Middle frontal gyrus (tissue), 1 donor: ENCODE results near the gene MARCHF10.

Experiments used
- DNase-seq: peaks from one replicate; pipeline ENCODE4 v3.0.0-alpha.2; 2015; ENCODE audit warnings: low spot score; ENCODE audit errors: extremely low spot score

The MARCHF10 gene

DNA sequence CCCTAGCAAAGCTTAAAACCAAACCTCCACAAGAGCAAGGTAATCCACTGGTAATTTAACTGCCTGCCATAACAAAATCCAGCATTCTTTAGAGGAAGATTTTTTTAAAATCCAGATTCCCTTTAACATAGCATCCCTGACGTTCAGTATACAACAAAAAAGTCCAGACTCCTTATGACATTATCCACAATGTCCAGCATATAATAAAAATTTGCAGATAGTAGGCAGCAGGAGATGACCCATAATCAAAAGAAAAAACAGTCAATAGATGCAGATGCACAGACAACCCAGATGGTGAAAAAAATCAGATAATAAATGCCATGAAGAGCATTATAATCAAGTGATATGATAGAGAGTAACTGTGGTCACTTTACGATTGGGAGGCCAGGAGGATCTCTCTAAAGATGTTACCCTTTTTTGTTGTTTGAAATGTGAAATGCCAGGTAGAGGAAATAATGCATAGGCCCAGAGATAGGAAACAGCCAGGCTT lies 147.4 kb downstream of the MARCHF10 start:
- no peak for DNase-seq

DNA sequence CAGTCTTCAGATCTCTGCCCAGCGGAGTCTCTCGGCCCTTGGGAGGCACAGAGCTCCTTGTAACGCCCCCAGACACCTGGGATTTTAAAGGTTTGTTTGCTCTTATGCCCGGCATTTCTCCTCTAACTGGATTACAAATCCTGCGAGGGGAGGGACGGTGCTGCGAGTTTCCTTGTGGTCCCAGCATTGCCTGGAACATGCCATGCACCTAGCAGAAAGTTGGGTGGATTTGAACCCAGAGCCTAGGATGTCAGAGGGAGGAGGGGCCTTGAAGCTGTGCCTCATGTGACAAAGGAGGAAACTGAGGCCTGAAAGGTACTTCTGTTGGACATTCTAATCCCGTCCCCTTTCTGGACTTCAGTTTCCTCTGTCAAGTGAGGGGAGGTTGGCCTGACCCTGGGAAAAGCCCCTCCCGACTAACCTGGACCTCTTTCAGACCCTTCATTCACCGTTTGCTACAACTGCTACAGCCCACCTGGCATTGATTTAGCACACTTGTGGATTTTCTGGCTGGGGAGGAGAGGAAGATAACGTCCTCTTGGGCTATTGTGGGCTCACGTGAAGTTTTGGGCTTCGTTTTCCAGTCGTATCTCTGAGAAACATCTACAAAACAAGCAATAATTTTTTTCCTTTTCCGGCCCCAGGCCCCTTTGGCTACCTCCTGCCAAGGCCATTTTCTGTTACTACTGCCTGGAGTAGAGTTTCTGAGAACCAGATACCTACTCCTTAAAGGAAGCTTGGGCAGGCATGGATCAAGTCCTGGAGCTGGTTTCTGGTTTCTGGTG lies 149.8 kb downstream of the MARCHF10 start:
- no peak for DNase-seq

DNA sequence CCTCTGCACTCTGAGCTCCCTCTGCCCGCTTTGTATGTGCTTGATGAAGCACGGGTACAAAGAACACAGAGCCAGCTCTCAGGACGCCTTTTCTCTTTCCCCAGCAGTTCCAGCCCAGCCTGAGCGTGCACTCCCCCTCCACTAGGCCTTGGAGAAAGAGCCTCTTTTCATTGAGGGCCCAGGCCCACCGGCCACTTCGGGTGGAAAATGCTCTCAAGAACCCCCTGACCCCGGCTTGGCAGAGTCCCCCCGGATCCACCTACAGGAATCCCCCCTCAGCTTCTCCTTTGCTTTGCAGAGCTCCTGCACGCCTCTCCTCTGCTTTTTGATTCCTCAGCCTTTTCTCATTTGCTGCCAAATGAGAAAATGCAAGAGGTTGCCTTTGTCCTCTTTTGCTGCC lies 150.4 kb downstream of the MARCHF10 start:
- no peak for DNase-seq

DNA sequence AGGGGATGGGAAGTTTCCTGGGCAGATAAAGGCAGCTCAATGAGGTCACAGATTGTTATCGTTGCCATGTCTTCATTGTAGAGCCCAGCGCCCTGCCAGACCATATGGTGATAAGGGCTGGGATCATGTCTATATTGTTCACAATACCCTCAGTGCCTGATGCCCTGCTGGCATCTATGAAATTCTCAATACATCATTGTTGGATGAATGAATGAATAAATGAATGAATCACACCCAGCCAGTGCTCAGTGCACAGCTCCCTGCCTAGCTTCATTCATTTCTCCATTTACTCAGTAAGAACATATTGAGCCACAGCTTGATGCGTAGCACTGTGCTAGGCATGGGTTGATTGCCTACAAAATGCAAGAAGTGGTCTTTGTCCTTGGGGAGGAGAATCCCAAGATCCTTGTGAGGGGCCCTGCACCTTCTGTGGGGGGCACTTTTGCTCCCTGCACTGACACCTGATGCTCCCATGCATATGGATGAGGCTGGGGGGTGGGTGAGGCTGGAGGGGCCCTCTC lies 150.9 kb downstream of the MARCHF10 start:
- DNase-seq: no peak

DNA sequence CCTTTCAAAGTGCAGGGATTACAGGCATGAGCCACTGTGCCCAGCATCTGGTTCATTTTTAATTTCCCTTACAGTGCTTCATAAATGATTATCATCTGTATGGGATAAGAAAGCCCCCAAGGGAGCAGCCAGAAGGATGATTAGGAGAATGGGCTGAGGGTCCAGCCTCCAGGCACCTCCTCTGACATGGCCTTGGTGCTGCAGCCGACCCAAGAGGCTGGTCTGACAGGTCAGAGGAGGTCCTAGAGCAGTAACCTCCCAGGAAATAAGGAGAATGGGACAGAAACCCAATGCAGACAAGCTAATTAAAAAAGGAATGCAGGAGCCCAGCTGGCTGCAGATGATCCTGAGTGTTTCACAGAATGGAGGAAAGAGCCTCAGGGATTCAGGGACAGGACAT lies 151.7 kb downstream of the MARCHF10 start:
- DNase-seq: no peak

DNA sequence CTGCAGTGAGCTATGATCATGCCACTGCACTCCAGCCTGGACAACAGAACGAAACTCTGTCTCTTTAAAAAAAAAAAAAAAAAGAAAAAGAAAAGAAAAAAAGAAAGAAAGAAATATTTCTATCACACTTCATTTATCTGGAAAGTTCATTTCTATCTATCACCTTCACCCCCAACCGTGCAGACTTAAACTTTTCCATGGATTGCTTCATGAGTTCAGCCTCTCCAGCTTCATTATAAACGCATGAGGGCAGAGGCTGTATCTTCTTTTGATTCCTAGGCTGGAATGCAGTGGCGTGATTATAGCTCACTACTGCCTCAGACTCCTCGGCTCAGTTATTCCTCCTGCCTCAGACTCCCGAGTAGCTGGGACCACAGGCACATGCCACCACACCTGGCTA lies 152.5 kb downstream of the MARCHF10 start:
- DNase-seq: no peak

DNA sequence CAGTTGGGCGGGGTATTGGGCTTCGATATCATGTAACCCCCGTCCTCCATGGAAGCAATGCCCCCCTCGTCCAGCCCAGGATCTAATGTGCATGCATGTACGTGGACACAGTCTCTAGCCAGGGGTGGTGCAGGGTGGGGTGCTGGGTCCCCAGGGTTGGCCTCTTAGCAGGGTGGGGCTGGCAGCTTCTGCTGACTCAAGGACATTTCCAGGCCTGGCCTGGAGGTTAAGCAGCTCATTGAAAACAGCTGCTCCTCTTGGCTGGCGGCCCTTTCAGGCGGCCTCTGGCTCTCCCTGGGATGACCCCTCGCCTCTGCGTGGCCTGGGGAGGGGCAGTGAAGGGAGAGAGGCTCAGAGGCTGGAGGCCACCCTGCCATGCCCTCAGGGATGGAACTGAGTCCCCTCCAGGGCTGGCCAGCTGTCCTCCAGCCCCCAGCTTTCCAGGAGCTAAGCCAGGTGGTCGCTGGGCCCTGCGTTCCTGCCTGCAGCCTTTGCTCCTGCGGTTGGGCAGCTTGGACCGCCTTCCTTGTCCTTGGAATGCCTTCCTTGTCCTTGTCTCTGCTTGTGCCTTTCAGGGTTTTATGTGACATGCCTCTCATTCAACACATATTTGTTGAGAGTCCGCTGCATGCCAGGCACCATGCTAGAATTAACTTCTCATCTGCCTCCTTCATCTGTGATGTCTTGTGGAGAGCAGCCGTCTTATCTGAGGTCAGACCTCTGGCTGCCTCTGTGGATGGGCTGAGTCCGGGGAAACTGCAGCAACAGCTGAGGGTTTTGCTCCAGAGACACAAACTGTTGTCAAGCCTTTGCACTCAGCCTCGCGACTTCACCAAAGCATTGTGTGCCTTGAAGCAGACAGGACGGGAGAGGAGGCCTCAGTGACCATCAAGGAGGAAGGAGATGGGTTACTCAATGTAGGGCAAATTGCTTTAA lies 154.0 kb downstream of the MARCHF10 start:
- DNase-seq: no peak

DNA sequence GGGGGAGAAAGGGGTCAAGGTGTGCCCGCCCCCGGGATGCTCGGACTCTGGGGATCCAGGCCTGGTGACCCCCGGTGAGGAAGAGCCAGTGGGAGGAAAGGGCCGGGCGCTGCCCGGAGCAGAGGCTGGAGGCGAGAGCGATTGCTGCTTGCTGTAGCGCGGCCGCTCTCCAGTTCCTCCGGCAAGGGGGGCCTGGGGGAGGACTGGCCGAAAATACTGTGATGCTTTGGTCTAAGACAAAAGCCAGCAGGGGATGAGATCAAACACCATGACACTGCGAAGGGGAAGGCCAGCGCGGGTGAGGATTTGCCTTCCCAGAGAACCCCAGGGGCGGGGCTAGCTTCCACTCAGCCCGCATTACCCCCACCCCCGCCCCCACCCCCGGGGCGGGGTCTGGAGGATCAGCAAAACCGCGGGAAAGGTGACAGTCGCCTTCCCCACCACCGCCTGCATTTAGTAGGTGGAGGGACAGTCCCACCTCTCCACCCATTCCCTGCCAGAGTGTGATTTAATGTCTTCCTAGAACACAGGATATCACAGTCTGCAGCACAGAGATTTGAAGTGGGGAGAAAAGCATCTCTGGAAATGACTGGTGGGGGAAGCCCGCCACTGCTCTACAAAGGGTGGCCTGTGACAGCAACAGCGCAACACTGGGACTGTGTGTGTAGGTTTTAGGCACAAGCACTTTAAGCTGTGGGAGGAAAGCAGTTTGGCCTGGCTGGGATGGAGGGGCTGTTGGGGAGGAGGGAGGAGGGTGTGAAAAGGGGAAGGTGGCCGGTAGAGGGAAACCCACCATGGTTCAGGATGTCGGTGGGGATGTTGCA lies 154.9 kb downstream of the MARCHF10 start:
- no peak for DNase-seq

DNA sequence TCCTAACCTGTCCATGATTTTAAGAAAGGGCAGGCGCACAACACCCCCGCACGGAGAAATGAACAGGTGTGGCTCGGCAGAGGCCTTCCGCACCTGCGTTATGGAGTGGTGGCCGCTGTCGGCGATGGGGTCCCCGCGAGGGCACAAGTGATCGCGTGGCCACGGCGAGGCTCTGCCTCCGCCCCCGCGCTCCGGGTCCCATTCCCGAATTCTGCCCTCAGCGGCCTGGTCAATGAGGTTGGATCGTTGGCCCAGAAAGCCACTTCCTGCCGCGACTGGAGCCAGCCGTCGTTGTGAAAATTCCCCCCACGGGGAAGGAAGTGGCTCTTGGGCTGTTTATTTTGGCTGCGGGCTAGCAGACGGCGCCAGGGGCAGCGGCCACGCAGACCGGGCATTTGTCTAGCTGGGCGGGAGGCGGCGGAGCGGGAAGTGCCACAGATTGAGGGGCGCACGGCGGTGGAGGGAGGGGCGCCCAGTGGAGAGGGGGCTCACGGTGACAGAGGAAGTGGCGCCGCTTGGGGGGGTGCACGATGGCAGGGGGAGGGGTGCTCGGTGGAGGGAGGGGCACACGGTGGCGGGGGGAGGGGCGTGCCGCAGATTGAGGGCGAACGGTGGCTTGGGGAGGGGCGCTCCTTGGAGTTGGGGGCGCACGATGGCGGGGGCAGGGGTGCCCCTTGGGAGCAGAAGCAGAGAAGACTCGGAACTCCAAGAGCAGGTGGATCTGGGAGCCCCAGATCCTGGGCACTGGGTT lies 155.7 kb downstream of the MARCHF10 start:
- DNase-seq: no peak
